ENCODE results near the gene CYLD. TPM values are rescaled to one million over a fixed set of nuclear protein-coding genes. Genes with fewer than 3 reads are reported as not detected.

The CYLD gene
- total and polyA plus RNA-seq, 2 of the 4 experiments (the other 2 are of a cell fraction) = 16.2 to 37.3 TPM

- no peak overlapping the region for H2BK120ac ChIP-seq (ENCODE audit: low read depth, low read length)
- H2AK5ac ChIP-seq (ENCODE audit: low read depth, low read length) = no peak overlapping the region
- H3K4me2 ChIP-seq (ENCODE audit: low read depth, low read length) = no peak overlapping the region
- H3K27ac ChIP-seq (ENCODE audit: insufficient read depth, low read length) = no peak overlapping the region
- no peak overlapping the region for H3K9ac ChIP-seq (ENCODE audit: low read depth, low read length)
- H4K20me1 ChIP-seq (ENCODE audit: insufficient read depth, low read length) = no peaks in the 10 kb centered on the region
- no peaks in the 10 kb centered on the region; the same call in 1 of the 2 replicates for H3K4me1 ChIP-seq (ENCODE audit: control insufficient read depth, insufficient read depth, low read length)
- H3K56ac ChIP-seq (ENCODE audit: extremely low read depth, insufficient read depth, low read length) = no peak overlapping the region
- H2BK5ac ChIP-seq (ENCODE audit: low read depth, low read length, poor library complexity, severe bottlenecking) = no peak overlapping the region
- no peak overlapping the region for H3K23ac ChIP-seq (ENCODE audit: low read depth, low read length)
- no peak for ATAC-seq (ENCODE audit: low read depth)
- intact Hi-C loops (cut with micrococcal nuclease) (no loop called here), dilution Hi-C loops (cut with HindIII; ENCODE audit: low sequenced_read_pairs, unreplicated experiment) (no loop called here), in situ Hi-C loops (cut with MboI; ENCODE audit: low sequenced_read_pairs) (no loop called here)
- no peak overlapping the region for H2AFZ ChIP-seq (replicated peaks; ENCODE audit: low read length, poor library complexity)
- H4K8ac ChIP-seq (ENCODE audit: low read depth in 2 of 2, low read length in 2 of 2) = no peak overlapping the region
- POLR2A ChIA-PET (ENCODE audit: unreplicated experiment) = no interaction called here
- no peak overlapping the region for H3K14ac ChIP-seq (replicated peaks; ENCODE audit: low read depth, low read length)
- BruUV-seq (replicated peaks) = no TSS peak
- H3K36me3 ChIP-seq (ENCODE audit: control insufficient read depth, insufficient read depth, low read length) = no peaks in the 10 kb centered on the region
- no peak overlapping the region for H2BK15ac ChIP-seq (ENCODE audit: low read depth, low read length)
- H4K91ac ChIP-seq (ENCODE audit: insufficient read depth, low read depth, low read length) = no peak overlapping the region
- DNase-seq = no peak
- no peak overlapping the region for H2BK20ac ChIP-seq (ENCODE audit: low read depth, low read length)
- TF ChIP-seq BHLHE40 (IDR thresholded peaks at IDR 0.05; ENCODE audit: low read depth, low read length) (no peak), RCOR1 (IDR thresholded peaks at IDR 0.05; ENCODE audit: insufficient replicate concordance, low read length) (no peak), POLR2A (IDR thresholded peaks at IDR 0.05; ENCODE audit: low read depth, low read length) (no peak), MAFK (IDR thresholded peaks at IDR 0.05; ENCODE audit: low read depth, low read length) (no peak), CTCF (conservative IDR thresholded peaks at IDR 0.05; ENCODE audit: low read depth, low read length) (no peak), MAZ (IDR thresholded peaks at IDR 0.05; ENCODE audit: borderline replicate concordance, low read depth, low read length) (no peak), USF2 (IDR thresholded peaks at IDR 0.05; ENCODE audit: low read depth, low read length) (no peak), SMC3 (IDR thresholded peaks at IDR 0.05; ENCODE audit: low read depth, low read length) (no peak), MXI1 (IDR thresholded peaks at IDR 0.05; ENCODE audit: borderline replicate concordance, low read depth, low read length) (no peak), ELK1 (IDR thresholded peaks at IDR 0.05; ENCODE audit: borderline replicate concordance, low read depth, low read length) (no peak), CHD1 (IDR thresholded peaks at IDR 0.05; ENCODE audit: low read depth, low read length) (no peak), RFX5 (IDR thresholded peaks at IDR 0.05; ENCODE audit: low read depth, low read length) (no peak), RAD21 (IDR thresholded peaks at IDR 0.05; ENCODE audit: low read length) (no peak), FOS (IDR thresholded peaks at IDR 0.05; ENCODE audit: low read depth, low read length) (no peak)
- no peak overlapping the region for H3K4ac ChIP-seq (ENCODE audit: low read depth, low read length)
- CTCF ChIA-PET = no interaction called here
- 80% methylated on average over 1 of the region's 16 CpGs; no CpG with 5 or more reads in 1 of the 2 experiments for WGBS, 2 experiments (ENCODE audit: extremely low coverage in 2 of 2, insufficient read length in 1 of 2)
- H3K9me3 ChIP-seq (ENCODE audit: control insufficient read depth, insufficient read depth, low read length) = no peaks in the 10 kb centered on the region; the same call in 1 of the 2 replicates
- H3K4me3 ChIP-seq (ENCODE audit: insufficient read depth, low read depth, low read length) = no peak overlapping the region
- H3K79me1 ChIP-seq (ENCODE audit: low read depth in 1 of 2, low read length in 2 of 2) = no peaks in the 10 kb centered on the region
- no peak overlapping the region for H3K18ac ChIP-seq (ENCODE audit: low read depth, low read length)
- H4K5ac ChIP-seq (ENCODE audit: low read depth, low read length) = no peak overlapping the region
- H3K9me1 ChIP-seq (ENCODE audit: insufficient read depth, low read length) = no peaks in the 10 kb centered on the region
- peaks cover 28% of the 10 kb centered on the region for H3K27me3 ChIP-seq (ENCODE audit: control insufficient read depth, insufficient read depth, low read length)
- H2AK9ac ChIP-seq (replicated peaks; ENCODE audit: low read depth, low read length, poor library complexity) = no peak overlapping the region
Measured at GRCh38 chr16:50839920-50840729, 98.2 kb downstream of the CYLD start.

All from IMR-90 (cell line).